ENCODE results near the gene UBC.
"Not testable (repeated sequence)": the region's sequence is repeated elsewhere in the genome, so short reads cannot be mapped to it uniquely, and the experiment has no call there.

Gene UBC

GRCh38 chr12:124883263-124884130 is 31.0 kb downstream of the UBC start:
- no peak for DNase-seq

DNA sequence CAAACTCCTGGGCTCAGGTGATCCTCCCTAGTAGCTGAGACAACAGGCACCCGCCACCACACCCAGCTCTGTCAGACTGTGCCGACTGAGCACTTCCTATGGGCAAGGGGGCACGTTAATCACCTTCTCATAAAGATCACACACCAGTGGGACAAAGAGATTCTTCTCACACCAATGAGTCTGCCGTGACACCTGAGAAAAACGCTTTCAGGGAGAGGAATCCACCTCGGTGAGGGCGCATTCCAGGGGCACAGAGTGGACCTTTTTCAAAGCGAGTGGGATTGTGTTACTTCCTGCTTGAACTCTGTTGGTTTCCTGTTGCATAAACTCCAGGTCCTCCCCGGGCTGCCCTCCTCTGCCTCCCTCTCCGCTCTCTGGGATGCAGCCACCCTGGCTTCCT is 33.3 kb downstream of the UBC start:
- no peak for DNase-seq

DNA sequence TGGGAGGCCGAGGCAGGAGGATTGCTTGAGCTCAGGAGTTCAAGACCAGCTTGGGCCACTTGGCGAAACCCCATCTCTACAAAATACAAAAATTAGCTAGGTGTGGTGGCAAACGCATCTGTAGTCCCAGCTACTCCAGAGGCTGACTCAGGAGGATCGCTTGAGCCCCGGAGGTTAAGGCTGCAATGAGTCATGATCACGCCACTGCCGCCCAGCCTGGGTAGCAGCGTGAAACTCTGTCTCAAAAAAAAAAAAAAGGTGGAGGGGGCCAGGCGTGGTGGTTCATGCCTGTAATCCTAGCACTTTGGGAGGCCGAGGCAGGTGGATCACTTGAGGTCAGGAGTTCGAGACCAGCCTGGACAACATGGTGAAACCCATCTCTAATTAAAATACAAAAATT is 34.1 kb downstream of the UBC start:
- not testable (repeated sequence) for DNase-seq

- DNase-seq: no peak
These were observed 35.5 kb downstream of the UBC start for GRCh38 chr12:124878795-124879516.

DNA sequence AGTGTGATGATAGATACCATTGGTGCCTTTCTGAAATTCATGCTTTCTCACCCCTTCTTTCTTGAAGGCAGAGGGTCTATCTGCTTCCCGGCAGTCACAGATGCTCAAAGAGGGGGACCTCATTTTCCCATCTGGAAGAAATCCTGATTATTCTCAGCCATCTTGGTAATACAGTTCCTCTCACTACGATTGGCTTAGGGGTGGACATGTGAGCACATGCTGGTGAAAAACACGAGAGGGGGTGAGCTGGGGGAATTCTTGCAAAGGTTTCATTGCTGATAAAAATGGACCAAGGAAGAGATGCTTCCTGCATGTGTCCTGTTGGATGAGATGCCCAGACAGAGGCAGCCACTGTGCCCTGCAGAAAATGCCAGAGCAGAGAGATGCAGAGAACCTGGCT is 37.0 kb downstream of the UBC start:
- no peak for DNase-seq

DNA sequence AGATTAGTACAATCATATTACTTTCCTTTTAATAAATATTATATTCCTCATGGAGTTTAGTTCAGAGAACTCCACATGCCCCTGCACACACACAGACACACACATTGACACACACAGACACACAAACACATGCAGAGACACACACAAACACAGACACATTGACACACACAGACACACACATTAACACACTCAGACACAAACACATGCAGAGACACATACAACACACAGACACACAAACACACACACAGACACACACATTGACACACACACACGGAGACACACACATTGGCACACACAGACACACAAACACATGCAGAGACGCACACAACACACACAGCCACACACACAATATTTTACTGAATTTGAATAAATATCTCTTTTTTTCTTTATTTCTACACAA is 38.3 kb downstream of the UBC start:
- no peak for DNase-seq

DNA sequence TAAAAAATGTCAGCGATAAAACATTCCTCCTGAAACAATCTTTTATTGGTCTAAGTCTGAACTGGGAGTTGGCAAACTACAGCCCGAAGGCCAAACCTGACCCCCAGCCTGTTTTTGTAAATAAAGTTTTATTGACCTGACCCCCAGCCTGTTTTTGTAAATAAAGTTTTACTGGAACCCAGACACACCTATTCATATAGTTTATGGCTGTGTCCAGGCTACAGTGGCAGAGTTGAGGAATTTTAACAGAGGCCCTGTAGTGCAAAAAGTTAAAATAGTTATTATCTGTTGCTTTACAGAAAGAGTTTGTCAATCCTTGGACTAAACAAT is 38.7 kb downstream of the UBC start:
- no peak for DNase-seq

DNA sequence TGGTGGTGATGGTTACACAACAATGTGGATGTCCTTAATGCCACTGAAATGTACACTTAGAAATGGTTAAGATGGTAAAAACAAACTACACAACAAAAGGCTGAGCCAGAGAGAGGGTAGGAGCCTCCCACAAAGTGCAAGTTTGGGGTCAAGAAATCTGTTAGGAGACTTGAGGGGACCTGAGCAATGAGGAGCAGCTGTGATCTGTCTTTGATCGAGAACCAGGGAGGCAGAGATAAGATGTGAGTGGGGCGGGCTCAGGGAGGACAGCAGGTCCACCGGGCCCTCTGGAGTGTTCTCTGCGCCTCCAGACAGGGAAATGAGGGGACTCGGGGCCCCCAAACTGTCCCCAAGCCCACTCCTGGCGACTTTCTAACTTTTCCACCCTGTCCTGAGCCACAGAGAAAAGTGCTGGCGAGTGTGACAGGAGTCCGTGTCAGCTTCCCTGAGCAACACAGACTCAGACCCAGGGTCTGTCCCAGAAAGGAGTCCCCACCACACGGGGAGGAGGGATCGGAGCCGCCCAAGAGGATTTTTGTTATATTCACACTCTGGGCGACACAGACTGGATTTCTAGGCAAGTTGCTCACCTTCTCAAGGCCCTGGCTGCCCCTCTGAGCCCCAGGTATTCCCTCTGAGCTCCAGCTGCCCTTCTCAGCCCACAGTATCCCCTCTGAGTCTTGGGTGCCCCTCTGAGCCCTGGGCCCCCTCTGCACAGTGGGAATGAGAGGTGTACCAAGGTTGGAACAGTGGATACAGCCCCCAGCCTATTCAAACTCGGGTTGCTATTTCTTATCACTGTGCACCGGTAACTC is 39.3 kb downstream of the UBC start:
- DNase-seq: no peak

- no peak for DNase-seq
These were observed 40.3 kb downstream of the UBC start for GRCh38 chr12:124874188-124874587.

DNA sequence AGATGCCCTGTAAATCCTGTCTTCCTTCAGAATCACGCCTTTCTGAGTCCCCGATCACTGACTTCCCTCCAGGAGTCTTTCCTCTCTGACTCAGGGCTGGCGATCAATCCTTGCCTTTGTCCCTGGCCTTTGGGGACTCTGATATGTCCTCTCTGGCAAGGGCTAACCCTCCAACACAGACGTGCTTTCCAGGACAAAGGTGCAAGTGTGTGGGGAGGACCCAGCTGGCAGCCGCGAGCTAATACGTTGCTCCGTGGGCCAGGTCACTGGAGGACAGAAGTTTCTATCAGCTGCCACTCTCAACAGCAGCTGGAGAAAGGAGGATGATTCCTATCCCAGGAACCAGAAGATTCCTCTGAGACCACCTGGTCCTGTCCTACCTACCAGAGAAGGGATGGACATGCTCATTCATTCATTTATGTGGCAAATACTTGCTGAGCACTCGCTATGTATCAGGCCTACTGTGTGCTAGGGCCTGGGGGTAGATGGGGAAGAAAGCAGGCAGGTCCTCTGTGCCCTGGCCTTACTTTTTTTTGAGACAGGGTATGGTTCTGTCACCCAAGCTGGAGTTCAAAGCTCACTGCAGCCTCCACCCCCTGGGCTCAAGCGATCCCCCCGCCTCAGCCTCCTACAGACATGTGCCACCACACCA is 42.3 kb downstream of the UBC start:
- no peak for DNase-seq

- DNase-seq: no peak
These were observed 43.2 kb downstream of the UBC start for GRCh38 chr12:124871297-124871696.

DNA sequence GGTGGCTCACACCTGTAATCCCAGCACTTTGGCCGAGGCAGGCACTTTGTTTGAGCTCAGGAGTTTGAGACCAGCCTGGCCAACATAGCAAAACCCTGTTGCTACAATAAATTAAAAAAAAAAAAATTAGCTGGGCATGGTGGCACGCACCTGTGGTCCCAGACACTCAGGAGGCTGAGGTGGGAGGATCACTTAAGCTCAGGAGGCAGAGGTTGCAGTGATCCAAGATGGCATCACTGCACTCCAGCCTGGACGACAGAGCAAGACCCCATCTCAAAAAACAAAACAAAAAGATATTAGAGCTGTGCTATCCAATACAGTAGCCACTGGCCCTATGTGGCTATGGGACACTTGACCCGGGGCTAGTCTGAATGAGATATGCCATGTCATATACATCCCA is 43.9 kb downstream of the UBC start:
- no peak for DNase-seq

GRCh38 chr12:124869059-124869665 is 45.3 kb downstream of the UBC start:
- no peak for DNase-seq

DNA sequence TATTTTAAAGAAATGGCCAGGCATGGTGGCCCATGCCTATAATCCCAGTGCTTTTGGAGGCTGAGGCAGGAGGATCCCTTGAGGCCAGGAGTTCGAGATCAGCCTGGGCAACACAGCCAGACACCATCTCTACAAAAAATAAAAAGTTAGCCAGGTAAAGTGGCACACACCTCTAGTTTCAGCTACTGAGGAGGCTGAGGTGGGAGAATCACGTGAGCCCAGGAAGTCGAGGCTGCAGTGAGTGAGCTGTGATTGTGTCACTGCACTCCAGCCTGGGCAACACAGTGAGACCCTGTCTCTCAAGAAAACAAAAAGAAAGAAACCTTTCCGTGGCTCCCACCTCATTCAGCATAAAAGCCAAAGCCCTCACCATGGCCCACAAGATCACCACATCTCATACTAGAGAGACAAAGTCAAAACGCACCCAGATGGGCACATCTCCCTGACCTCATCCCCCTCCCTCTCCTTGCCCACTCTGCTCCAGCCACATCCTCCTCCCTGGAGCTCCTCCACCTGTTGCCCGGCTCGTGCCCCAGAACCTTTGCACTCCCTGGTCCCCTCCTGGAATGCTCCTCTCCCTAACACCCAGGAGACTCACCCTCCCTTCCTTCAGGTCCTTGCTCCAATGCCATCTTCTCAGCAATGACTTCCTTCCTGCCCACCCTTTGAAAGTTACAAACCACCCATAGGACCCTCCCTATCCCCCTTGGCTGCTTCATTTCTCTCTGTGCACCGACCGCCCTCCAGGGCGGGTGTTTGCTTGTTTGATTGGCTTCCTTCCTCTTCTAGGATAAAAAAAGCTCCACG is 46.0 kb downstream of the UBC start:
- no peak for DNase-seq

DNA sequence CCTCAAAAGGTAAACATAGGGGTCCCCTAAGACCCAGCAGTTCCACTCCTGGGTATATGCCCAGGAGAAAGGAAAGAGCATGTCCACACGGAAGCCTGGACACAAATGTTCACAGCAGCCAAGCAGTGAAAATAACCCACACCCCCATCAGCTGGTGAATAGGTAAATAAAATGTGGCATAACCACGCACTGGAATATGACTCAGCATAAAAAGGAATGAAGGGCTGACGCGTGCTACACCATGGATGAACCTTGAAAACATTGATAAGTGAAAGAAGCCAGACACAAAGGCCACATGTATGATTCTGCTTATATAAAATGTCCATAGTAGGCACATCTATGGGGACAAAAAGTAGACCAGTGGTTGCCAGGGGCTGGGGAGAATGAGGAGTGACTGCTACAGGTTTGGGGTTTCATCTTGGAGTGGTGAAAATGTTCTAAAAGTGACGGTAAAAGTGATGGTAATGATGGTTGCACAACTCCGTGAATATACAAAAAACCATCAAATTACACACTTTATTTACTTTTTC is 47.0 kb downstream of the UBC start:
- DNase-seq: no peak

DNA sequence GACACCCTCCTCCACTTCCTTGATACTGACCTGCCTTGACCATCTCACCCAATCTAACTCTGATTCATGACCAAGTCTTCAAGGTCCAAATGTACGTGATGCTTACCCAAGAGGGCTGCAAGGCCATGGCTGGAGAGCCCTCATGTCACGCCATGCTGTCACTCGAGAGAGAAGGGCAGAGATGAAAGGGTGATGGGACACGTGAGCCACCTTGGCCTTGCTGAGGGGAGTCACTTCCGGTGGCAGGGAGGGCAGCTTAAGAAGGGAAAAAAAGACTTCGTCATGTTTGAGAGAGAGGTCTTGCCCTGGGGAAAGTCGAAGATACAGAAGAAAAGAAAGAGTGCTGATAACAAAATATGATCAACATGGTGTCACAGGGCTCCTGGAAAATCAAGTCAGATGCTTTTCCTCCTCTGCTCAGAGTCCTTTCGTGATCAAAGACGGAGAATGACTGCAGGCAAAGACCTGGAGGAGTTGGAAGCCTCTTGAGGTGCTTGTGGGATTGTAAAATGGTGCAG is 47.5 kb downstream of the UBC start:
- DNase-seq: no peak

DNA sequence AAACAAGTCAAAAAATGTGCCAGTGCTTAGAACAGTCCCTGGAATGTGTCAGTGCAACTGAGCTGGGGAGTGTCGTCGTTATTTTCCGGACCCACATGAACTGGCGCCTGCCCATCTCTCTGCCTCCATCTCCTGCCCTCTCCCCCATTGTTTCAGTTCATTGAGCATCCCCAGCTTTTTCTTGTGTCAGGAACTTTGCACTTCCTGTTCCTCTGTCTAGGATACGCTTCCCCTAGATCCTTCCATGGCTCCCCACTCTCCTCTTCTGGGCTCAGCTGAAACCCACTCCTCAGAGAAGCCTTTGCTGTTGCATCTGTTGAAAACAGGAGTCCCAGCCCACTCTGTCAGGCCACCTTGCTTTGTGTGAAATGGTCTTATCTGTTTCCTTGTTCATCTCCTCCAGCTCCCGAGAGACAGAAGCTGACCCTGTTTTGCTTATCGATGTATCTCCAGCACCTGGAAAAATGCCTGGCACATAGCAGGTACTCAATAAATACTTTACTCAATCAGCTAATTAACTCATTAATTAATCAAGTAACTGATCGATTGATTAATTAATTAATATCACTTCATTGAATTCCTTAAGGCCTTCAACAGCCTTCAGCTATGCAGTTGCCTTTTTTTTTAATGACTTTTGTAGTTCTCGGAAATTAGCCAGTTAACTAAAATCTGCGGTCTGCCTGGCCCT is 48.1 kb downstream of the UBC start:
- DNase-seq: no peak

GRCh38 chr12:124865728-124866127 is 48.7 kb downstream of the UBC start:
- DNase-seq: no peak

DNA sequence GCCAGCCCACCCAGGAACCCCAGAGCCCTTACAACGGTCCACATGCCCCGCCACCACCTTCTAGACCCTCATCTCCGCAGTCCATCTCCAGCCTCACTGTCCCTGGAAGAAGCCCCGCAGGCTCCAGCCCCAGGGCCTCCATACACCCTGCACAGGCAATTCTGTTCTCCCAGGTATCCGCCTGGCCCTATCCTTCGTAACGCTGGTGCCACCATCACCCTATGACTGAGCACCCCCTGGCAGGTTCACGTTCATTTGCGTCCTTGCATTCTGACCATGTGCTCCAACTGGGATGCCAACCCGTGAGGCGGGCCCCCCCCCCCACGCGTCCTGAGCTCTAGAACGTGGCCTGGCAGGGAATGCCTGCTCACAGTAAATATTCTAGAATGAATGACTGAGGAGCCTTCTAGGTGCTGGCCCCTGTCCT is 50.1 kb downstream of the UBC start:
- DNase-seq: no peak
